HUES6 (cell line): ENCODE measurements around the gene ADPRHL1.

ENCODE experiments used
- H3K27ac ChIP-seq: 2 replicates; pipeline ENCODE4 v1.7.0; 2013; ENCODE audit warnings: low read depth, mild to moderate bottlenecking, low read length, inconsistent platforms
- H3K27me3 ChIP-seq: 2 replicates; pipeline ENCODE4 v1.6.1; 2013; ENCODE audit warnings: low read length; ENCODE audit not compliant: control insufficient read depth, insufficient read depth
- H3K36me3 ChIP-seq: 2 replicates; pipeline ENCODE4 v1.6.1; 2013; ENCODE audit warnings: low read length; ENCODE audit not compliant: control insufficient read depth, insufficient read depth
- H3K4me1 ChIP-seq: 2 replicates; pipeline ENCODE4 v1.6.1; 2013; ENCODE audit warnings: low read length; ENCODE audit not compliant: control insufficient read depth, insufficient read depth
- H3K4me3 ChIP-seq: 2 replicates; pipeline ENCODE4 v1.5.1; 2013; ENCODE audit warnings: low read depth, low read length
- H3K9ac ChIP-seq: one replicate; pipeline ENCODE4 v1.6.1; 2013; ENCODE audit warnings: mild to moderate bottlenecking, low read length
- H3K9me3 ChIP-seq: 2 replicates; pipeline ENCODE4 v1.6.1; 2013; ENCODE audit warnings: low read depth, low read length; ENCODE audit not compliant: control insufficient read depth, insufficient read depth

Gene ADPRHL1

DNA sequence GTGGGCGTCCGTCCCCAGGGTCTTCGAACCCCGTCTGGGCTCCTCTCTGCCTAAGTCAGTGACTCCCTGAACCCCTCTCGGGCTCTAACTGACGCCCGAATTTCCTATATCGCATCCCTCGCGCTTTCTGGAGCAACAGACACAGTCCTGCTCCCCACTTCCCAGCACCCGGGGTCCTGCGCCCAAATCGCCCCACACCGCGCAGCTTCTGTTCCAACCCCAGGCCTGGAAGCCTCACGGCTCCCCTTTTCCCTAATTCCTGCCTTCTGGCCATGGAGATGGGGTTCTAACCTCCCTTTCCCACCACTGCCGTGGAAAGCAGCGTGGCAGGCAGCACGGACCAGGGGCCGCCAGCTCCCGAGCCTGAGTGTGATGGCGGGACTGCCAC, 87.7 kb downstream of the ADPRHL1 start:
- Histone ChIP-seq H3K9ac (no peak overlapping the region), H3K36me3 (peaks cover 7% of the 10 kb centered on the region; the same call in 1 of the 2 replicates), H3K27me3 (no peaks in the 10 kb centered on the region; the same call in 1 of the 2 replicates), H3K4me3 (no peak overlapping the region), H3K4me1 (peaks cover 22% of the 10 kb centered on the region), H3K27ac (no peak overlapping the region), H3K9me3 (no peaks in the 10 kb centered on the region)

DNA sequence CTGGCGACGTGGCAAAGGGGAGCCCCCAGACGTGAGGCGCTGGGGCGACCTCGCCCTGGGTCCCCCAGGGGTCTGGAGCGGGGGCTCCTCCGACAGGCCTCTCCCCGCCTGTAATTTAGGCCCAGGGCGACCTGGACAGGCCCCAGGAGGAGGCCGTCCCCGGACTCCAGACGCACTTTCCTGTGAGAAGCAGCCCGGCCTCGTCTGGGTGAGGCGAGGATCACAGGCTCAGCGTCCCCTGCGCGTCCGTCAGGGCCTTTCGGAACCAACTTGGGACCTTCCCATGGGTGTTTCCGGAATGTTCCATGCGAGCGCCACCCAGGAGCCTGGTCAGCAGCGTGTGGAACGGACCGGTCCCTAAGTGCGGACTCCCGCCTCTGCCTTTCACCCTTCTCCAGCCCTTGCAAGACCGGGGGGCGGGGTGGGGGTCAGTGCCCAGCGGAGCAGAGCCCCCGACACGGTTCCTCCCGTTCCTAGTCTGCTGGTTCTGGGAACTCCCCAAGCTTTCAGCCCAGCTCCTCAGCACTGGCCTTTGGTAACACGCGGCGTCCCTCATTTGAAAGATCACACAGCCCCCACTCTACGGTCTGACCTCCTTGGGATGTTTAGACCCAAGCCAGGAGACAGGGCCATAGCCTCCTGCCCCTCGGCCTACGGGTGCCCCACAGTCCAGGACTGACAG, 88.2 kb downstream of the ADPRHL1 start:
- Histone ChIP-seq H3K4me3 (no peak overlapping the region), H3K36me3 (peaks cover 12% of the 10 kb centered on the region), H3K27me3 (no peaks in the 10 kb centered on the region; the same call in 1 of the 2 replicates), H3K4me1 (peaks cover 22% of the 10 kb centered on the region), H3K27ac (peak overlapping the region; percentile 54; the same call in 1 of the 2 replicates), H3K9ac (peak overlapping the region; percentile 22), H3K9me3 (no peaks in the 10 kb centered on the region)

DNA sequence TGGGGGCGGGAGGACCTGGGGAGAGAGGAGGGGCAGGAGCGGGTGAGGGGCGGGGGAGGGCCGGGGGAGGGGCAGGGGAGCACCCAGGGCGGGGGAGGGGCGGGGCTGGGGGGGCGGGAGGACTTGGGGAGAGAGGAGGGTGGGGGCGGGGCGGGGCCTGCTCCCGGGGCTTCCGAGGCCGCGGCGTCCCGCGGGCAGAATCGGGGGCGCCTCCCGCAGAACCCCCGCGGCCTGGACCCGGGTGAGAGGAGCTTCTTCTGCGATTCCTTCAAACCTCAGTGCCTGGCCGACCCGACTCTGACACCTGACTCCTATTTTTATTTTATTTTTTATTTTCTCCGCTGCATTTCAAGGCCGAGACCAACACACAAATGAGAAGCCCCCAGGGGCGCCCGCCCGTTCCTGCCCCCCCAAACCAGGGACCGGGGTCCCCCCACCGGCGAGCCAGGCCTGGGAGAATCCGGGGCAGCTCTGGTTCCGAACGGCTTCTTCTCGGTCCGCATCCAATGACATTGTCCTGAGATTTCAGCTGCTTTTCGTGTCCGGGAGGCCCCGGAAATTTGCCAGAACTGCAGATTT, 88.9 kb downstream of the ADPRHL1 start:
- H3K27ac ChIP-seq, result peak overlapping the region; percentile 54; the same call in 1 of the 2 replicates
- H3K27me3 ChIP-seq, result no peaks in the 10 kb centered on the region; the same call in 1 of the 2 replicates
- no peaks in the 10 kb centered on the region for H3K9me3 ChIP-seq
- peaks cover 19% of the 10 kb centered on the region for H3K36me3 ChIP-seq
- peak overlapping the region; percentile 22 for H3K9ac ChIP-seq
- peak overlapping the region; percentile 40 for H3K4me3 ChIP-seq
- H3K4me1 ChIP-seq, result peaks cover 22% of the 10 kb centered on the region

DNA sequence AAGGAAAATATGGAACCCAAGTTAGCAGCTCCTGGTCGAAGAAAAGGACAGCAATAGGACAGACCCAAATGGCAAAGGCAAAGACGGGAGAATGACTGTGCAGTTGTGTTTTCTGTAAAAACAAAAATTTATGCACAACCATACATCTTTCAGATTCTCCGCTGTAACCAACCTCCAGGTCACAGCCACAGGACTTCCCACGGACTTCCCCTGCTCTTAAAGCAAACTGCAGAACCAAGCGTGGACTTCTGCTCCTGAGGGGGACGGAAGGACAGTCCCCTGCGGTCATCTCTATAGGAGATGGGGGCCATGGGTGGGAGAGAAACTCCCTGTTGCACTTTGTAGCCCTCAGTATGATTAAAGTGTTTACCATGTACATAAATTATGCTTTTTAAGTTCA, 91.9 kb downstream of the ADPRHL1 start:
- no peak overlapping the region for H3K9ac ChIP-seq
- H3K27me3 ChIP-seq, result no peaks in the 10 kb centered on the region; the same call in 1 of the 2 replicates
- no peak overlapping the region for H3K4me3 ChIP-seq
- no peaks in the 10 kb centered on the region for H3K9me3 ChIP-seq
- peaks cover 31% of the 10 kb centered on the region for H3K36me3 ChIP-seq
- no peak overlapping the region for H3K27ac ChIP-seq
- peaks cover 22% of the 10 kb centered on the region for H3K4me1 ChIP-seq

DNA sequence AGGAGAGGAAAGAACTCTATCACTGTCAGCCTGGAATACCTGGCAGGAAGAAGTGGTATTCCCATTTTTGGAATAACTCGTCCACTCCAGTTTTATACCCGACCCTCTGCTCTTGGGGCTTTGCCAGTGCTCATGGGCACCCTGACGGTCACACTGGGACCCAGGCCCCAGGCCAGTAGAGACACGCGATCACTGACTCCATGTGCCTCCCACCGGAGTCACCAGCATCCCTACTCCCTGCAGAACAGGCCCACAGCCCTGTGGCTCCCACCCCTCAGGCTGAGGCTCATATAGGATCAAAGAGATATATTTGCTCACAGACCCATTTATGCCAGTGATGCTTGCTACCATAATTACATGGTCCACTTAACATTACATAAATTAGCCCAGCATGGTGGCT, 92.8 kb downstream of the ADPRHL1 start:
- Histone ChIP-seq H3K9me3 (no peaks in the 10 kb centered on the region), H3K36me3 (peaks cover 31% of the 10 kb centered on the region), H3K27me3 (no peaks in the 10 kb centered on the region; the same call in 1 of the 2 replicates), H3K4me3 (no peak overlapping the region), H3K27ac (no peak overlapping the region), H3K4me1 (peaks cover 15% of the 10 kb centered on the region), H3K9ac (no peak overlapping the region)

DNA sequence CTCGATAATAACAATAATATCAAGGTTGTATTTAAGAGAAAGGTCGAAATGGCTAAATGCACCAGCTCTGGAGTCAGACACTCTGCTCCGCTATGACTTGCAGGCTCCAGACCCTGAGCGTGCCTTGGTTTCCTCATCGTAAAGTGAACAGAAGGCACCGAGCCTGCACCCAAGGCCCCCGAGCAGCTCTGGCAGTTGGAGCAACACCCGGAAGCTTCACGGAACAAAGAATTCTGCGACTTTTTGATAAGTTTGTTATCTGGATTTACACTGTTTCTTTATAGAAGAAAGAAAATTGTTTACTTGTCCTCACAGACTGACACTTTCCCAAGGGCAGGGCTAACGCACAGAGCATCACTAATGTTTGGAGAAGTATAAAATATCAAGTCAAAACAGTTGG, 93.7 kb downstream of the ADPRHL1 start:
- no peaks in the 10 kb centered on the region for H3K9me3 ChIP-seq
- no peak overlapping the region for H3K4me3 ChIP-seq
- peaks cover 6% of the 10 kb centered on the region; the same call in 1 of the 2 replicates for H3K4me1 ChIP-seq
- no peak overlapping the region for H3K27ac ChIP-seq
- H3K27me3 ChIP-seq, result no peaks in the 10 kb centered on the region; the same call in 1 of the 2 replicates
- H3K9ac ChIP-seq, result no peak overlapping the region
- H3K36me3 ChIP-seq, result peaks cover 38% of the 10 kb centered on the region

DNA sequence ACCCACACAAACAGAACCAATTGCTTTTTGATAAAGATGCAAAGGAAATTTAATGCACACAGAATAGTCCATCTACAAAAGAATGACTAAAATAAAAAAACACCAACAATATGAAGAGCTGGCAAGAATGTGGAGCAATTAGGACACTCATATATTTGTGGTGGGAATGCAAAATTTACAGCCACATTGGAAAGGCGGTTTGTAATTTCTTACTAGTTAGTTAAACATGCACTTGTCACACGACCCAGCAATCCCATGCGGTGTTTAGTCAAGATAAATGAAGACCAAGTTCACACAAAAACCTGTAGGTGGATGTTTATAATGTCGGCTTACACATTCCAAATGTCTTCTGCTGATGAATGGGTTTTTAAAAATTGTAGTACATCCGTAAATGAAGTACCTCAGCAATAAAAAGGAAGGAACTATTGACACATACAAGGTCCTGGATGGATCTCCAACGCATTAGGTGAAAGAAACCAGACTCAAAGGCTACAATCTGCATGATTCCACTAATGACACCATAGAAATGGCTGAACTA, 94.6 kb downstream of the ADPRHL1 start:
- Histone ChIP-seq H3K36me3 (peaks cover 43% of the 10 kb centered on the region), H3K9ac (no peak overlapping the region), H3K4me1 (0 out of 2 replicates have a peak, but pooled peaks cover 5% of the 10 kb centered on the region), H3K9me3 (no peaks in the 10 kb centered on the region), H3K27ac (no peak overlapping the region), H3K27me3 (no peaks in the 10 kb centered on the region; the same call in 1 of the 2 replicates), H3K4me3 (no peak overlapping the region)

DNA sequence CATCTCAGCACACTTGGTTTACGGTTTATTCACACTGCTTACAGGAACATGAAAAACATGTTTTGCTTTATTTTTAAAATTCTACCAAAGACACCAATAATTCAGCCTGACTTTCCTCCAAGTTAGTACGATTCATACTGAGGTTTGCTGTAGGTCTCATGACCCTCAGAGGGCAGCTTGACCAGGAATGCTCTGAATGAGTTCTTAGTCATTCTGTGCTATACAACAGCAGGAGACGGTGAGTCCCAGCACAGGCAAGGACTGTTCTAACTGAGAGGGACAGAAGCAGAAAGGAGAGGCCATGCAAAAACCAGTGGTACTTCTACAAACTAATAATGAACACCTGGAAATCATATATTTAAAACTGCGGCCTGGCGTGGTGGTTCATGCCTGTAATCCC, 95.8 kb downstream of the ADPRHL1 start:
- Histone ChIP-seq H3K4me1 (0 out of 2 replicates have a peak, but pooled peaks cover 2% of the 10 kb centered on the region), H3K36me3 (peaks cover 46% of the 10 kb centered on the region), H3K4me3 (no peak overlapping the region), H3K27ac (no peak overlapping the region), H3K9ac (no peak overlapping the region), H3K27me3 (no peaks in the 10 kb centered on the region), H3K9me3 (no peaks in the 10 kb centered on the region)

DNA sequence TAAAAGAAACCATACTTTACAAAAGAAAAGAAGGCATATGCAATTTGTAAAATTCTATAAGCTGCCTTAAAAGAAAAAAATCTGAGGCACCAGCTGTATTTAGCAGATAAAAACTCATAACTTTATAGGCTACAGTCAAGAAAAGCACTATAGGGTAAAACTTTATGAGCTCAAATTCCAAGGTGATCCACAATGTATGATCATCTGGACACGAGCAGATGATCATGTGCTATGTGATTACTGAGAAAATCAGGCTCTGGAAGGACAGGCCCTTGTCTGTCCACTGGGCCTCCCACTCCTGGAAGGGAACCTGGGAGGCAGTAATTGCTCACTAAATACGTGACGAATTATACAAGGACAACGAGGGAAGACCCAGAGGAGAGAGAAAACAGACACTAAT, 96.7 kb downstream of the ADPRHL1 start:
- H3K9me3 ChIP-seq, result no peaks in the 10 kb centered on the region
- no peak overlapping the region for H3K27ac ChIP-seq
- H3K4me3 ChIP-seq, result no peak overlapping the region
- no peaks in the 10 kb centered on the region for H3K4me1 ChIP-seq
- peaks cover 51% of the 10 kb centered on the region for H3K36me3 ChIP-seq
- H3K27me3 ChIP-seq, result no peaks in the 10 kb centered on the region
- H3K9ac ChIP-seq, result no peak overlapping the region

DNA sequence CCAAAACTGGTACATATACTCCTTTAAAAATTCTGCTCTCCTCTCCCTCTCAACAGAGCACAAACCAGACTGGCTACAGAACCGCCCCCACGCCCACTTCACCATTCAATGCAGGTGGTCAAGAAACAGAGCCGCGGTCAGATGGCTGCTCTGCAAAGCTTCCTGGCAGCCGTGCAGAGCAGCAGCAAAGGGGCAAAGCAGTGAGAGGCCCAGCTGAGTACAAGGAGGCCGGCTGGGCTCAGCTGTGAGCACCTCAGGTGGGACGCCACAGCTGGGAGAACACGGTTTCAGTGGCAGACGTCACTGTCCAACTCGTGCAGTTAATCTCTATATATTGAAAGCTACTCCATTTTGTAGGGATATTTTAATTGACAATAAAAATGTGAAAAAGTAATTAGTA, 97.7 kb downstream of the ADPRHL1 start:
- no peaks in the 10 kb centered on the region for H3K9me3 ChIP-seq
- no peak overlapping the region for H3K4me3 ChIP-seq
- H3K27ac ChIP-seq, result 0 out of 2 replicates have a peak overlapping the region, but pooled peaks have one; percentile 14
- H3K36me3 ChIP-seq, result peaks cover 55% of the 10 kb centered on the region
- no peak overlapping the region for H3K9ac ChIP-seq
- H3K27me3 ChIP-seq, result no peaks in the 10 kb centered on the region
- H3K4me1 ChIP-seq, result no peaks in the 10 kb centered on the region
